Neutrophil (primary cell): ENCODE data around the gene CPT1C.

ENCODE experiments used
- H3K27ac ChIP-seq: fragments of 200-600 bp; sonication (generic); 2 replicates; pipeline ENCODE4 v1.5.1; 2016; ENCODE audit warnings: mild to moderate bottlenecking, moderate library complexity
- H3K27me3 ChIP-seq: fragments of 200-600 bp; sonication (generic); 2 replicates; pipeline ENCODE4 v1.6.0; 2016; ENCODE audit warnings: mild to moderate bottlenecking
- H3K36me3 ChIP-seq: fragments of 200-600 bp; sonication (generic); 2 replicates; pipeline ENCODE4 v1.5.1; 2017
- H3K4me1 ChIP-seq, 2 experiments: fragments of 200-600 bp in 1 of 2; sonication (generic) in 1 of 2; 1 replicate in 1 of 2; 2 replicates in 1 of 2; pipeline versions ENCODE4 v1.5.1 to v1.6.1; 2013 to 2016; ENCODE audit warnings: low read depth in 1 of 2, low read length in 1 of 2, mild to moderate bottlenecking in 1 of 2, moderate library complexity in 1 of 2; ENCODE audit not compliant: control insufficient read depth in 1 of 2, insufficient read depth in 1 of 2
- H3K4me3 ChIP-seq, 2 experiments: fragments of 200-600 bp in 1 of 2; sonication (generic) in 1 of 2; 1 replicate in 1 of 2; 2 replicates in 1 of 2; pipeline ENCODE4 v1.5.1; 2013 to 2016; ENCODE audit warnings: low read depth in 1 of 2, low read length in 1 of 2, mild to moderate bottlenecking in 1 of 2, moderate library complexity in 1 of 2
- H3K9me3 ChIP-seq: fragments of 200-600 bp; sonication (generic); 2 replicates; pipeline ENCODE4 v1.5.1; 2016
- CTCF ChIP-seq: fragments of 200-600 bp; sonication (generic); IDR thresholded peaks from 2 replicates; pipeline ENCODE4 v1.5.1; 2016; ENCODE audit warnings: antibody characterized with exemption

Gene CPT1C

GRCh38 chr19:49686503-49687088, 4.3 kb upstream of the CPT1C start:
- TF ChIP-seq CTCF: no peak
- H3K9me3 ChIP-seq: no peaks in the 10 kb centered on the region
- peaks cover 24% of the 10 kb centered on the region for H3K36me3 ChIP-seq
- H3K4me1 ChIP-seq: peaks cover 4 to 13% of the 10 kb centered on the region in 2 experiments
- no peak overlapping the region for H3K4me3 ChIP-seq
- peaks cover 34% of the 10 kb centered on the region for H3K27me3 ChIP-seq
- H3K27ac ChIP-seq: no peak overlapping the region

- Histone ChIP-seq H3K4me3 (no peak overlapping the region), H3K9me3 (no peaks in the 10 kb centered on the region), H3K27ac (no peak overlapping the region), H3K27me3 (peaks cover 40% of the 10 kb centered on the region), H3K4me1 (peaks cover 4 to 13% of the 10 kb centered on the region in 2 experiments), H3K36me3 (peaks cover 24% of the 10 kb centered on the region)
- no peak for TF ChIP-seq CTCF
Measured at GRCh38 chr19:49687150-49687549, 3.8 kb upstream of the CPT1C start.

GRCh38 chr19:49687566-49688316, 3.2 kb upstream of the CPT1C start:
- TF ChIP-seq CTCF: no peak
- Histone ChIP-seq H3K4me3 (no peak overlapping the region), H3K27me3 (peaks cover 46% of the 10 kb centered on the region), H3K4me1 (peaks cover 4 to 13% of the 10 kb centered on the region in 2 experiments), H3K36me3 (peaks cover 24% of the 10 kb centered on the region), H3K27ac (no peak overlapping the region), H3K9me3 (no peaks in the 10 kb centered on the region)

- no peak for TF ChIP-seq CTCF
- Histone ChIP-seq H3K27me3 (peaks cover 55% of the 10 kb centered on the region), H3K4me3 (no peak overlapping the region), H3K36me3 (peaks cover 24% of the 10 kb centered on the region), H3K9me3 (no peaks in the 10 kb centered on the region), H3K4me1 (peaks cover 4 to 13% of the 10 kb centered on the region in 2 experiments), H3K27ac (no peak overlapping the region)
Measured at GRCh38 chr19:49688531-49689132, 2.3 kb upstream of the CPT1C start.

- peaks cover 18% of the 10 kb centered on the region for H3K36me3 ChIP-seq
- peaks cover 4 to 13% of the 10 kb centered on the region in 2 experiments for H3K4me1 ChIP-seq
Measured at GRCh38 chr19:49689133-49690078, 1.5 kb upstream of the CPT1C start, which contains the start of gene ADM5. Gene ADM5, plus strand, starts transcription at chr19:49689594. Its CDS starts 244 bp downstream, at chr19:49689838.

More at GRCh38 chr19:49689133-49690078, 1.5 kb upstream of the CPT1C start, which contains the start of gene ADM5:
- TF ChIP-seq CTCF: no peak
- Histone ChIP-seq H3K4me3 (no peak within 1 kb of the TSS), H3K27me3 (peaks cover 57% of the 10 kb centered on the region), H3K27ac (no peak within 1 kb of the TSS), H3K9me3 (no peaks in the 10 kb centered on the region)
